Fibroblast of skin of scalp (primary cell): ENCODE results near the gene SERGEF.
"Not testable (repeated sequence)": the region's sequence is repeated elsewhere in the genome, so short reads cannot be mapped to it uniquely, and the experiment has no call there.

Experiments
- DNase-seq: peaks from one replicate; pipeline ENCODE4 v3.0.0-alpha.2; 2013

Gene SERGEF

GRCh38 chr11:18000128-18000527, 12.7 kb downstream of the SERGEF start:
- not testable (repeated sequence) for DNase-seq

GRCh38 chr11:17992916-17993315, 19.9 kb downstream of the SERGEF start:
- no peak for DNase-seq

GRCh38 chr11:17991783-17992433, 20.9 kb downstream of the SERGEF start:
- peak; percentile 53 for DNase-seq

GRCh38 chr11:17989306-17989705, 23.5 kb downstream of the SERGEF start:
- DNase-seq: no peak

- DNase-seq: no peak
These were observed 24.4 kb downstream of the SERGEF start for GRCh38 chr11:17988465-17988864.

GRCh38 chr11:17987826-17988225, 25.0 kb downstream of the SERGEF start:
- no peak for DNase-seq

GRCh38 chr11:17986711-17987220, 26.1 kb downstream of the SERGEF start:
- DNase-seq: no peak

GRCh38 chr11:17986007-17986710, 26.7 kb downstream of the SERGEF start:
- peak; percentile 28 for DNase-seq

GRCh38 chr11:17985517-17985916, 27.3 kb downstream of the SERGEF start:
- peak; percentile 4 for DNase-seq

GRCh38 chr11:17983569-17983968, 29.3 kb downstream of the SERGEF start:
- DNase-seq: no peak

GRCh38 chr11:17979770-17980371, 33.0 kb downstream of the SERGEF start:
- DNase-seq: peak; percentile 14

GRCh38 chr11:17978553-17979287, 34.1 kb downstream of the SERGEF start:
- DNase-seq: peak; percentile 42

- DNase-seq: no peak
These were observed 36.2 kb downstream of the SERGEF start for GRCh38 chr11:17976651-17977050.

- DNase-seq: no peak
These were observed 38.6 kb downstream of the SERGEF start for GRCh38 chr11:17974246-17974645.

- DNase-seq: peak; percentile 87
These were observed 39.9 kb downstream of the SERGEF start for GRCh38 chr11:17972987-17973386.

- no peak for DNase-seq
These were observed 44.6 kb downstream of the SERGEF start for GRCh38 chr11:17968206-17968605.

GRCh38 chr11:17967661-17968060, 45.2 kb downstream of the SERGEF start:
- no peak for DNase-seq

GRCh38 chr11:17960091-17960490, 52.8 kb downstream of the SERGEF start:
- DNase-seq: no peak

GRCh38 chr11:17958446-17958845, 54.4 kb downstream of the SERGEF start:
- DNase-seq: no peak

- DNase-seq: no peak
These were observed 58.2 kb downstream of the SERGEF start for GRCh38 chr11:17954395-17955252.

- no peak for DNase-seq
These were observed 60.4 kb downstream of the SERGEF start for GRCh38 chr11:17952487-17952886.
